Hair follicle dermal papilla cell (primary cell): ENCODE results near the gene HSH2D. TPM values are rescaled to one million over a fixed set of nuclear protein-coding genes. Genes with fewer than 3 reads are reported as not detected.

ENCODE experiments used
- small RNA-seq: library from RNA; depleted of rRNA; stranded (forward); fragments of <200 nt; gene quantifications from one replicate; pipeline ENCODE3, GENCODE V24; 2012
- total RNA-seq: library from RNA; depleted of rRNA; stranded (reverse); fragments of >200 nt; gene quantifications from 2 replicates; pipeline ENCODE4 v1.2.3, GENCODE V29; 2012

Gene HSH2D
- total RNA-seq: not detected in 2 replicates

GRCh38 chr19:16143399-16144215, at the start of gene HSH2D:
Gene HSH2D, plus strand, starts transcription at chr19:16143685. Its CDS starts 5,066 bp downstream, at chr19:16148751.

GRCh38 chr19:16111160-16111908, 32.2 kb upstream of the HSH2D start, which contains the start of gene RAB8A:
Gene RAB8A, plus strand, starts transcription at chr19:16111889. Its CDS starts 13 bp downstream, at chr19:16111902.

GRCh38 chr19:16185123-16185767, 41.8 kb downstream of the HSH2D start, which contains the start of gene FAM32A:
Gene FAM32A, plus strand, starts transcription at chr19:16185410. Its CDS starts 33 bp downstream, at chr19:16185443.

GRCh38 chr19:16197622-16198369, 54.3 kb downstream of the HSH2D start, which contains the start of gene AP1M1:
Gene AP1M1, plus strand, starts transcription at chr19:16197911. Its CDS starts 116 bp downstream, at chr19:16198027.

Small RNAs within 50 kb of the gene (small RNA-seq; reads per million reads assigned to genes)
- gene RF00017: not detected

Other genes with a start within 250 kb of the HSH2D start
- gene CYP4F2, start 245.6 kb upstream of the HSH2D start, total RNA-seq: not detected in 2 replicates
- gene CYP4F11, start 209.2 kb upstream of the HSH2D start, total RNA-seq: not detected in 2 replicates
- gene OR10H4, start 194.7 kb upstream of the HSH2D start, total RNA-seq: not detected in 2 replicates
- gene TPM4, start 67.2 kb upstream of the HSH2D start, total RNA-seq: 1,255 and 1,332 TPM in 2 replicates
- gene RAB8A, start 31.8 kb upstream of the HSH2D start, total RNA-seq: 65.8 and 66.0 TPM in 2 replicates
- gene CIB3, start 29.8 kb downstream of the HSH2D start, total RNA-seq: not detected in 2 replicates
- gene FAM32A, start 41.7 kb downstream of the HSH2D start, total RNA-seq: 79.3 and 101 TPM in 2 replicates
- gene AP1M1, start 54.2 kb downstream of the HSH2D start, total RNA-seq: 105 and 107 TPM in 2 replicates
- gene KLF2, start 181.1 kb downstream of the HSH2D start, total RNA-seq: 6.0 and 8.4 TPM in 2 replicates